GF-D8 (cell line): ENCODE data around the gene FCHO1.
A peak's percentile ranks its signal among the peaks of the same experiment; 100 is the strongest.

Experiments
- DNase-seq: peaks from one replicate; lab custom pipeline; 2025; lab: John Stamatoyannopoulos, UW

Gene FCHO1

DNA sequence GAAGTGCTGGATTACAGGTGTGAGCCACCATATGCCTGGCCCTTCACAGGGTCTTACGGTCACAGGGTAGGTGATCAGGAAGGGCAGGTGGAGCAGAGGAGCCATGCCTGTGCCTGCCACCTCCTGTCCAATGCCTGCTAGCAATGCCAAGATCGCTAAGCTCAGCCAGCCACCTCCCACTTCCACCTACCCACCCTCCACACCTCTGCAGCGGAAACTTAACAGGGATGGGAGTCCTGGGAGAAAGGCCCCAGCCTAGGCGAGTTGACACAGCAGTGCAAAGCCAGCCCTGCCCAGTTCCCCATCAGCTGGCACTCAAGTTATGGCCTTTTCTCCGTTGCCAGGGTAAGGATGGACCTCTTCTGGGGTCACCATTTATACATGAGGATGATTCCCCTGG is 15.9 kb upstream of the FCHO1 start:
- no peak for DNase-seq

DNA sequence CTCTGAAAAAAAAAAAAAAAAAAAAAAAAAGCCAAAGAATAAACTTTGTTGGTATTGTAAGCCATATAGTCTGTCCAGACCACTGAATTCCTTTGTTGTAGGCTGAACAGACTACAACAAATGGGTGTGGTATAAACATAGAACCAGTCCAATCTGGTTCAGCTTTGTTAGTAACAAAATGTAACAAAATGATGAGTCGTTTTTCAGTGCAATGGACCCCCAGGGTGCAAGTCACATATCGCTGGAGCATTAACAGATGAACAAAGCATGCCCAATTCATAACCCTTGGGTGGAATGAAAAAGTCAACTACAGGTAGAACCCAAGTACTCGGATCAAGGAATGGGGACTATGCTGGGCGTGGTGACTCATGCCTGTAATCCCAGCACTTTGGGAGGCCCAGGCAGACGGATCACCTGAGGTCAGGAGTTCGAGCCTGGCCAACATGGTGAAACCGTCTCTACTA is 13.6 kb upstream of the FCHO1 start:
- DNase-seq: no peak

DNA sequence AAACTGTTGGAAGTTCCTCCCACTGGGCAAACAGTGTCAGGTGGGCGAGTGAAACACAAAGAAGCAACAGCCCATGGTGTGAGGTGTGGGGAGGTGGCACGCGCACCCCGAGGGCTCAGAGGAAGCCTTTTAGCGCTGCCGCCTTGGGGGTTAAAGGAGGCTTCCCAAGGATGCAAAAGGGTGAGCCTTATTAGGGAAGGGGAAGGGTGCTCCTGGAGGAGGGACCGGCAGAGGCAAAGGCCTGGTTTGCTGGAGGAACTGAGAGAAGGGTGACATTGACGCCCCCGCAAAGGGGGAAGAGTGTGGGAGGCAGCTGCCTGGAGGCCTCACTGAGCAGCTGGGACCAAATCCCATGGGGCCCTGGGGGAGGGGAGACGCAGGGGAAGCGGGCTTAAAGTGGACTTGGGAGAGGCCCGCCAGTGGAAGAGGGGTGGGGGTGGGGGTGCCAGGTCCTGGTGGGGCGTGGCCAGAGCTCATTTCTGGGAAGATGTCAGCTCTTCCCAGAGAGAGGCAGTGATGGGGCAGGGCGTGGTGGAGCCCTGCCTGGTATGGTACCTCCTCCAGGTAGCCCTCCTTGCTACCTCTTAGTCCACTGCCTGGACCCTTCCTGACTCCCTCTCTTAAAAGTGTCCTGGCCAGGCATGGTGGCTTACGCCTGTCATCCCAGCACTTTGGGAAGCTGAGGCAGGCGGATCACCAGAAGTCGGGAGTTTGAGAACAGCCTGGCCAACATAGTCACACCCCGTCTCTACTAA is 12.0 kb upstream of the FCHO1 start:
- peak; percentile 60 for DNase-seq

DNA sequence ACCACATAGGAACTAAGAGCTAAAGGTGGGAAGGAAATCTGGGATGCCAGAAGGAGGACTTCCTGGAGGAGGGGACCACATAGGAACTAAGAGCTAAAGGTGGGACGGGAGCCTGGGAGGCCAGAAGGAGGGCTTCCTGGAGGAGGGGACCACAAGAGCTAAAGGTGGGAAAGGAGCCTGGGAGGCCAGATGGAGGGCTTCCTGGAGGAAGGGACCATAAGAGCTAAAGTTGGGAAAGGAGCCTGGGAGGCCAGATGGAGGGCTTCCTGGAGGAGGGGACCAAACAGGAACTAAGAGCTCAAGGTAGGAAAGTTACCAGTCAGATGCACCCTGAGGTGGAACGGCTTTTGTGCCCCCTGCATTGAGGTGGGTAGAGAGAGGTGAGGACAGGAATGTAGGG is 9.8 kb upstream of the FCHO1 start:
- no peak for DNase-seq

DNA sequence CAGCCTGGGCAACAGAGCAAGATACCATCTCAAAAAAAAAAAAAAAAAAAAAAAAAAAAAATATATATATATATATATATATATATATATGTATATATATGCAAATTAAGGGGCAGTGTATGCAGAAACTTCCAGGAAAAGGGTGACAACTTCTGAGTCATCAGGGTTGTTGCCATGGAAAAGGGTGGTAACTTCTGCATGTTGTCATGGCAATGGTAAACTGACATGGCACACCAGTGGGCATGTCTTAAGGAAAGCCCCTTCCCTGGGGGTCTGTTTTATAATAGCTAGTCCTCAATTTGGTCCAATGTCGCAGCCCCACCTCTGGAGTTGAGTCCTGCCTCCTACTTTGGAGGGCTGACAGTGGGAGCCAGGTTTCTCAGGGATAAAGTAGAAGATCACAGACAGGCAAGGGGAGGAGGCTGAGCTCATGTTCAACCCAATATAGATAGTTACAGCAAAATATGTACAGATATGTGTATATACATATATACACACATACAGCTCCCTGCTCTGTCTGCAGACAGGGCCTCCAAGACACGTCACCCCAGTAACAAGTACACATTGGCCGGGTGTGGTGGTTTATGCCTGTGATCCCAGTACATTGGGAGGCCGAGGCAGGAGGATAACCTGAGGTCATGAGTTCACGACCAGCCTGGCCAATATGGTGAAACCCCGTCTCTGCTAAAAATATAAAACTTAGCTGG is 7.2 kb upstream of the FCHO1 start:
- DNase-seq: no peak

DNA sequence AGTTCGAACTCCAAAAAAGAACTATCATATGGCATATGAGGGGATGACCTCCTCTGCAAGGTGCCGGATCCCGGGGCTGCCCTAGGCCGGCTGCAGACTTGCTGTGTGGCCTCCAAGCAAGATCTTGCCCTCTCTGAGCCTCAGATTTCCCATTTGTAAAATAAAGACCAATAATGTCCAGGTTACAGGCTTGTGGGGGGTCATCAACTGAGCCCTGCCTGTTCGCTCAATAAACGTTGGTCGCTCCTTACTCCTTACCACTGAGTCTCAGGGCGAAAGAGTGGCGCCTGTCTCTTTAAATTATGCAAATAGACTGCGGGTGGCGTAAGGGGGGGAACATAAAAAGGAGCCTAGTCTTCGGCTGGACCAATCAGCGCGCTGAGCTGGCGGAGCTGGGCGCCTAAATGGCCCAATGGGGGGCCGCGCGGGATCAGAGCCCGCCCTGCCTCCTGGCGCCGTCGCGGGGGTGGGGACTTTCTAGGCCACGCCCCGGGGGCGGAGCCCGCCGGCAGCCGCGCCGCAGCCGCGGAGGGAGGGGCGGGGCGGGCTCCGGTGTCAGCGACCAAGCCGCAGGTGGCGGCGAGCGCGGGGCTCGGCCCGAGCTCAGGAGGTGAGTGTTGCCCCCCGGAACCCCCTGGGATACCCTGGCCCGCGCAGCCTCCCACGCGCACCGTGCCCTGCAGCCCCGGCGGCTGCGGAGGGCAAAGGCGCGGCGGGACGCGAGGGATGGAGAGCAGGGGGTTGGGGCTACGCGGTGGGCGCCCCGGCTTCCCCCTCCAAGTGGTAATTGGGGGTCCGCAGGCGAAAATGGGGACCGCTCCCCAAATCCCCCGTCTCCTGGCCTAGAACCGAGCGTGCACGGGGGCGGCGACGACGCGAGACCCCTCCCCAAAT is 3.8 kb upstream of the FCHO1 start:
- peak; percentile 86 for DNase-seq

DNA sequence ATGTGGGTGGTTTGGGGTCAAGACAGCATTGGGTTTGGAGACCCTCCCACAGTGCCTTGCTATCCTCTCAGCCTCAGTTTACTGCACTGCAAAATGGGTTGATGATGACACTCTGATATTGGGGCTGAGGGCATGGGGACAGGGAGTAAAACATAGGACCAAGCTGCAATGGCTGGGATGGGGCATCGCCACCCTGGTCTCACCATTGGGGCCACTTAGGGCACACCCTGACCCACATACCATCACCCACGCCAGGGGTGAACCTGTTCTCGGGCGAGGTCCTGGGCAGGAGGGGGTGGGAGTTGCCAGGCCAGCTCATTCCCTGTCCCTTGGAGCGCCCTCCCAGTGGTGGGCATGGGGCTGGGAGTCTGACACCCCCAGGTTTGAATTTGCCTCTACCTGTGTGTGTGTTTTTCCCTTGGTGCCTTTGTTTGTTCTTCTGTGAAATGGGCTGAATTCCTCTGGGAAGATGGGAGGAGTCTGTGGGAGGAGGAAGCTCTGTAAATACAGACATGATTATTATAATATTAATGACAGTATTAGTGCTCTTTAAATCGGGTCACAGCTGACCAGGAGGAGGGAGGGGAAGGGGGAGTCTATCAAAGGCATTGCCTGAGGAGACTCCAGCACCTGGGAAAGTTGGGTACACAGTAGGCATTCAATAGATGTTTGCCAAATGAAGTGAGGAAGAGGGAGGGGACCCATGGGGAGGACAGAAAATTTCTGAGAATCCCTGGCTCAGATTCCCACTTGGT is 2.2 kb upstream of the FCHO1 start:
- no peak for DNase-seq

DNA sequence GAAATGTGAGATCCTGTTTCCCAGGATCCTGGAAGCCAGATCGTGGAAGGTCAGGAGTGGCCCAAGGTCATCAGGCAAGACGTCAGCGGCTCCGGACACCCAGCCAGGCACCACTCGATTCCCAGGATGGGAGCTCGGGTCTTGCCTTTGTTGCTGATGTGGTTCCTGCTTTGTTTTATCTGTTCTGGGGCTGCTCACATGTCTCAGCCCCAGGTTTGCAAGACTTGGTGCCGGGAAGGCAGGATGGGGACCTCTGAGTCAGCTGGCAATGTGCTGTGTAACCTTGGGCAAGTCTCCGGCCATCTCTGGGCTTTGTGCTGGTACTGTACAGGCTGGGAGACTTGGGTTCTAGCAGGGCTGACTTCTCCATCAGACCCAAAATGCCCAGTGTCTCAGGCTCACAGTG is 1.4 kb upstream of the FCHO1 start:
- no peak for DNase-seq

DNA sequence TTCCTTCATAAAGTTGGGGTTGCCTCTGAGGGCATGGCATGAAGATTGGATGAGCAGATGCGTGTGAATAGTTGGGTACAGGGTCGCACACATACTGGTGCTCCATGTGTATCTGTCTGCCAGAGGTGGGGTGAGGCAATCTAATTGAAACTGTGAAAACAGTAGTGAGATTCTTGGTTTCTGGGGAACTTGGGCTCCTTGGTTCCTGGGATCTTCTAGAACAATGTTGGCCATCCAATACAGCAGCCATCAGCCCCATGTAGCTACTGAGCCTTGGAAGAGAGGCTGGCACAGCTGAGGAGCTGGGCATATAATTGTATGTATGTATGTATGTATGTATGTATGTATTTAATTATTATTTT is 616 bp downstream of the FCHO1 start:
- DNase-seq: peak; percentile 28

DNA sequence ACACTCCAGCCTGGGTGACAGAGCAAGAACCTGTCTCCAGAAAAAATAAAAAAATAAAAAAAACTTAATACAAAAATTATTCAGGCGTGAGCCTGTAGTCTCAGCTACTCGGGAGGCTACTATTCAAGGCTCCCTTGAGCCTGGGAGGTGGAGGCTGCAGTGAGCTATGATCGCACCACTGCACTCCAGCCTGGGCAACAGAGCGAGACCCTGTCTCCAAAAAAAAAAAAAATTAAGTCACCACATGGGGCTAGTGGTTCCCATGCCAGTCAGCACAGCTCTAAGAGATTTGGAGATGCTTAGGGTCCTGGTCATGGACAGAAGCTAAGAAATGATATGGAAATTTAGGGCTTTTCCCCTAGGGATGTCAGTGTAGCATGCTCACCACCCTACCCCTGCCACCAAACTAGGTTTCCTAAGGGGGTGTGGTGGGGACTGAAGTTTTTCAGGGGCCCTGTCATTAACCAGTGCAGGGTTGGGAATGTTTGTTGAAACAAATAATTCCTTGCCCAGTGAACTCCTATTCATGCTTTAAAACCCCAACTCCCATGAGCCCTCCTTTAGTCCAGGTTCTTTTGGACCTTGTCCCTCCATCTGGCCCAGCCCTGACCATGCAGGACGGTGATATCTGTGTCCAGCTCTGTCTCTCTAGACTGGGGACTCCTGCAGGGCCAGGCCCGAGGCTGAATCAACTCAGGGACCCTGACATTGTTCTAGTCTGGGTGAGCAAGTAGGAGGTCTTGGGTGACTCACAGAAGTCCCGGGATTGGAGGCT is 1.8 kb downstream of the FCHO1 start:
- DNase-seq: no peak

DNA sequence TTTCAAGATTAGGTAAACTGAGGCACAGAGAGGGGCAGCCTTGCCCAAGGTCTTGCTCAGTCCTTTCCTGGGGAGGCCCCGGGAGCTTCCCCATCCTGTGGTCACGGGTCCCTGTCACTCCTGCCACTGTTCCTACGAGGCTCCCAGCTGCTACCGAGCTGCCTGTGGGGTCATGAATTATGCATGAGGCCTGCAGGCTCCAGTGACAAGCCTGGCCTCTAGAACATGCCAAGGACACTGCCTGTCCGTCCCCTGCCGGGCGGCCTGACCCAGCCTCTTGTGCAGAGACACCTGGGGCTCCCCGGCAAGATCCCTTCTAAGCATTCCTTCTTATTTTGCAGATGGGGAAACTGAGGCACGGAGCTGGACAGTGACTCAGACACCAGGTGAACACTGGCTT is 2.7 kb downstream of the FCHO1 start:
- DNase-seq: no peak

DNA sequence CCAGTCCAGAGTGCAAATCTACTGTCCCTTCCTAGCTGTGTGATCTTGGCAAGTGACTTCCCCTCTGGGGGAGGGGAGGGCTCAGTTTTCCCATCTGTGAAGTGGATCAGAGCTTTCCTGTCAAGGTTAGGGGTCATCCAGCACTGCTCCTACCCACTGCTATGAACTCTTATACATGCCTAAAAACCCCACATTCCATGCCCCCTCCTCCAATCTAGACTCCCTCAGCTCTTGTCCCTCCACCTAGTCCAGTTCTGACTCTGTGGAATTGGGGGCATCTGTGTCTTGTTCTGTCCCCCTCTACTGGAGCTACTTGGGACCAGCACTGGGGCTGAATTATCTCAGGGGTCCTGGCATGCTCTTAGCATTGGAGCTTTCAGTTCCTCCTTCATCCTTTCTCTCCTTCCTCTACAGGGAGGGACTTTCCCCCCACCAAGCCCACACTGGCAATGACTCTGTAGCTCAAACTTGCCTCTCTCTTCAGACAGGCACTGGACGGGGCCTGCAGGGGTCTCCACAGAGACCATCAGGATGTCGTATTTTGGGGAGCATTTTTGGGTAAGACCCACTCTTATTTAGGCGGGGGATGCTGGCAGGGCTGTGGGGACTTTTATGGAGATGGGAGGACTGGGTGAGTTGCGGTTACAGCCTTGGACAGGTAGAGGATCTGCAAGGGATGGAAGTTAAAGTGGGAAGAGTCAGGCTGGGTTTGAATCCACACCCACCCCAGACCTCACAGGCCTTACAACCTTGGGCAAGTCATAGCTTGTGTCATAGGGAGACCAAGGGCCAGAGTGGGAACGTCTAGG is 3.6 kb downstream of the FCHO1 start:
- no peak for DNase-seq

DNA sequence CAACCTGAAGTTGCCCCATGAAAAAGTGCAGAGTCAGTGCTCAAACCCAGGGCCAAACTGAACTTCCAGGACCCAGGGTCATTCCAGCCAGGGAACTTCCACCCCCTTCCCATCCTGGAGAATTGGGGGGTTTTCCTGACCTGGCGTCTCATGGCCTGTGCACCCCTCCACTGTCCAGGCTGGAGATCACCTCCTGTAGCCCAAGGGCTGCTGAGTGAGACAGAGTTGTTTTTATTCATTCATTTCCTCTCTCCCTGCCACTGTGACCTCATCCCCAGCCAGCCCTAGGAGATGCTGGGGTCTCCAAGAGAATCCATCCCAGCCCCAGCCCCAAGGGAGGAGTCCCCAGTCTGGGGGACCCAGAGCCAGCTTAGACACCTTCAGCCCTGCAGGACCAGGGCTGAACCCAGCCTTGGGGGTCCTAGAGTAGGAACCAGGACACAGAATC is 4.2 kb downstream of the FCHO1 start:
- no peak for DNase-seq

DNA sequence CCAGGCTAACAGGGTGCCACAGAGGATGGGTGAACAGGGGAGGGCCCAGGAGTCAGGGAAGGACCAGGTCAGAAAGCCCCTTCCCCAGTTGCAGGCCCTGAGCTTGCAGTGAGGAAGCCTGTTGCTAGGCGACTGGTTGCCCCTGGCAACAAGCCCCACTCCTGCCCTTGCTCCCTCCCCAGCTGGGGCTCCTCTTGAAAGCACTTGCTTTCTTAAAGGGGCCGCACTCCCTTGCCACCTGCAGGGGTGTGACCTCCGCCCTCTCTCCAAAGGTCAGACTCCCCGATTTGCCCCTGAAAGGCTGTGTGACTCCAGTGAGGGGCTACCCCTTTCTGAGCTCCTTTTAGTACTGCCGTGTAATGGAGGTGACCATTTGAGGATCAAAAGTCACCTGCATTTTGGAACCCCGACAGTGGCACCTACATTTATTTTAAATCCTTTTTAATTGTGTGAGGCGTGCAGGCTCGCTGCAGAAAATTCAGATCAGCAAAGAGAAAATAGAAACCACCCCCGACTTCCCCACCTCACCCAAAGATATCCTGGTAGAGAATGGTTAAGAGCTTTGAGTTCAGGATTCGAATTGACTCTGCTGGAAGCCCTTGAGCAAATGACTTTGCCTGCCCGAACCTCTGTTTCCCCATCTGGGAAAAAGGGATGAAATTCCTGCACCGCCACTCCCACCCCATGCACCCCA is 4.8 kb downstream of the FCHO1 start:
- DNase-seq: no peak

DNA sequence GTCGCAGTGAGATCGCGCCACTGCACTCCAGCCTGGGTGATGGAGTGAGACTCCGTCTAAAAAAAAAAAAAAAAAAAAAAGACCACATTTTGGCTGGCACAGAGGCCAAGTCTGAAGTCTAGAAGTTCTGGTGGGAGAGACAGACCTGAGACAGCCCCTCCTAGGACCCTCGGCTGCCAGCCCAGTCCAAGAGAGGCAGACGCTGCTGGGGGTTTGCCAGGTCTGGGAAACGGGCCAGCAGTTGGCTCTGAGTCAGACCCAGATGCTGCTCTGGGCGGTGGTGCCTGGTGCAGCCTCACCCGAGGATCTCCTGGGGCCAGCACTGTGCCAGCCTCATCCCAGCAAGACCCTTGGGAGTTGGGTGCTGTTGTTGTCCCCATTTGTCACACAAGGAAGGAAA is 5.8 kb downstream of the FCHO1 start:
- DNase-seq: no peak

DNA sequence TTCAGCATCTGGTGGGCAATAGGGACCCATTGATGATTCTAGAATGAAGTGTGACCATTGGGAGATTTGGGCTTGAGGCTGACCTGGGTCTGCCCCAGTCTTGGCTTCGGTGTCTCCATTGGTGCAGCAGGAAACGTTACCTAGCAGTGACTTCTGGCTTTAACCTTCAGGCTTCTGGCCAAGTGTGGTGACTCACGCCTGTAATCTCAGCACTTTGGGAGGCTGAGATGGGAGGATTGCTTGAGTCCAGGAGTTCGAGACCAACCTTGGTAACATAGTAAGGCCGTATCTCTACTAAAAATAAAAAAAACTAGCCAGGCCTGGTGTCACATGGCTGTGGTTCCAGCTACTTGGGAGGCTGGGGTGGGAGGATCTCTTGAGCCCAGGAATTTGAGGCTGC is 7.2 kb downstream of the FCHO1 start:
- no peak for DNase-seq

DNA sequence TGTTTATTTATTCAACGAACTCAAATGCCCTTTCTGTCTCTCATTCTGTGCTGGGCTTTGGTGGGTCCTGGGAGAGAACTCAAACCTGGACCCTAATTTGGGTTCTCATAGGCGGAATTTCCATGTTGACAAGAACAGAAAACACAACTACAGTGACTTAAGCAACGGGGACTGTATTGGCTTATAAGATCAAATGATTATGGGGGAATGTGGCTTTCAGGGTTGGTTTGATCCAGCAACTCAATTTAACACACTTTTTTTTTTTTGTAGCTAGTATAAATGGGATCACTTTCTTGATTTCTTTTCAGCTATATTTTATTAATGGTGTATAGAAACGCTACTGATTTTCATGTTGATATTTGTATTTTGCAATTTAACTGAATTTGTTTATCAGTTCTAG is 9.9 kb downstream of the FCHO1 start:
- no peak for DNase-seq

DNA sequence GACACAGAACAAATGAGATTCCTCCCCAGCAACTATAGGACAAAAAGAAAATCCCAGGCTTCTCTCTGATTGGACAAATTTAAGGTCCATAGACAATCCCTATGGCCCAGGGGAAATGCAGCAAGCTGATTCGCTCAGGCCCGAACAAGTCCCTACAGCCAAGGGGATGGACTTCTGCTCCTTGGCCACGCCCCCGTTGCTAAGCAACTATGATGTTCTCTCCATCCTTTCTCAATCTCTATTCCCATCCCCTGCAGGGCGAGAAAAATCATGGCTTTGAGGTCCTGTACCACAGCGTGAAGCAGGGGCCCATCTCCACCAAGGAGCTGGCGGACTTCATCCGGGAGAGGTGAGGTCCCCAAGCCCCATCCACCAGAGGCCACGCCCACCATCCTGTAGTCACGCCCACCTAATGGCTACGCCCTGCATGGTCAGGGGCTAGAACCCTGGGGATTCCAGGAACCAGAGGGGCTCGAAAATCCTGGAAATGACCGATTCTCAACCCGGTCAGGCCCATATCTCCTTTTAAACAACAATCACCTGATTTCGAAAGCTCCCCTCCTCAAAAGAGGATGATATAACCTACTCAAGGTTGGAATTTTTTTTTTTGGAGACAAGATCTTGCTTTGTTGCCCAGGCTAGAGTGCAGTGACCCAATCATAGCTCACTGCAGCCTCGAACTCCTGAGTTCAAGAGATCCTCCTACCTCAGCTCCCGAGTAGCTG is 11.4 kb downstream of the FCHO1 start:
- no peak for DNase-seq

DNA sequence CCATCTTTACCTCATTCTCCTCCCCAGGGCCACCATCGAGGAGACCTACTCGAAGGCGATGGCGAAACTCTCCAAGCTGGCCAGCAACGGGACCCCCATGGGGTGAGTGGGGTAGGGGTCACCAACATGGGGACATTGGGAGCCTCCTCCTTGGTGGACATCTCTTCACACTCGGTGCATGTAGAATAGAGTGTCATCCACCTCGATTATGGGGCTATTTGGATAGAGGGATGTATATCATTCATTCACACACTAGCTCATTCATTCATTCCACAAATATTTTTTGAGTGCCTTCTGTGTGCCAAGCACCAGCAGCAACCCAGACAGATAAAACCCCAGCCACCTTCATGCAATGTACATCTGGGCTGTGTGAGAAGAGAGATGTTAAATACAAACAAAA is 13.1 kb downstream of the FCHO1 start:
- no peak for DNase-seq
